HG03139 (cell line): ENCODE data around the gene AKAP13.

Source experiments
- ATAC-seq: cut with Tn5 transposase; IDR thresholded peaks from one replicate; pipeline ENCODE4 v1.9.1; 2021; ENCODE audit not compliant: unreplicated experiment

The AKAP13 gene

GRCh38 chr15:85593809-85594445 is 213.5 kb downstream of the AKAP13 start:
- no peak for ATAC-seq

GRCh38 chr15:85595804-85596536 is 215.6 kb downstream of the AKAP13 start:
- no peak for ATAC-seq

- no peak for ATAC-seq
These were observed 216.9 kb downstream of the AKAP13 start for GRCh38 chr15:85597155-85597815.

- no peak for ATAC-seq
These were observed 217.8 kb downstream of the AKAP13 start for GRCh38 chr15:85598219-85598618.

DNA sequence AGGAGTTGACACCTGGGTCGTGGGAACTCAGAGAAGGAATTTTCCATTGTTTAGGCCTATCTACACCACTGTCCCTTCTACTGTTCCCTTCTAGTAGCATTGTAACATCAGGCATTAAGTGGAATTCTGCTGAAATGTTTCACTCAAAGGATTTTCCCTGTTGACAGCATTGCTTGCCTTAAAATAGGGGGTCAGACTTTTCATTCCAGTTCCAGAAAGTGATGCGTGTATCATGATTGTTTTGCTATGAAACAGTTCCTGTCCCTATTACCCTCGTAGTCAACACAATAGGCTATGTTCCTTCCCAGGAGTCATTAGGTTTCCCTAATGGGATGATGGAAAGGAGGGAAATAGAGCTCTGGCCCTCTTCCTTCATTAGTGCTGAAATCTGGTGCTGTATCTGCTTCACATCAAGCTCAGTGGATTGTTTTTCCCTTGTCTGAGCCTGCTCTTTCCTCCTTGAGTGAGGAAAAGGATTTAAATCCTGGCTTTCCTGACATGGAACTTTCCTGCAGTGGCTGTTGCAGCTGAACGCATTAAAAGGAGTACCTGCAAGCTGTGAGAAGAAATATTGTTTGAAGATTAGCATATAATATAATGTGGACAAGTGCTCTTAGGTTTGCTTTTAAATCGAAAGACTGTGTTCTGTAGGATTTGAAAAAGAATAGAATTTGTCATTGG is 218.5 kb downstream of the AKAP13 start:
- no peak for ATAC-seq

GRCh38 chr15:85600001-85600400 is 219.6 kb downstream of the AKAP13 start:
- ATAC-seq = no peak

DNA sequence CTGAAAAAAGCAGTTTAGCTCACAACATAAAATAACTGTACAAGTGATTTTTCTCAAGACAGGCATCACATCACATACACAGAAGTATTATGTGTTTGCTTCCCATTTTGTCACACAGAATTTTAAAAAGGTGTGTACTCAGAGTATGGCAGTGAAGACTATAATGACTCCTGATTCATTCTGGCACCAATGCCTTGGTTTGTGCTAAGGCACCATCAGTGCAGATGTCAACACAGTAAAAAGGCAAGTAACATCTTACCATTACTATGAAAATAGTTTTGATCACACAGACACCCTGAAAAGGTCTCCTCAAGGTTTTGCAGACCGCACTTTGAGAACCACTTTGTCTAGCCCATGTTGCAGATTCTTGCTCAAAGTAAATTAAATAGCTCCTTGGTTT is 222.8 kb downstream of the AKAP13 start:
- no peak for ATAC-seq

DNA sequence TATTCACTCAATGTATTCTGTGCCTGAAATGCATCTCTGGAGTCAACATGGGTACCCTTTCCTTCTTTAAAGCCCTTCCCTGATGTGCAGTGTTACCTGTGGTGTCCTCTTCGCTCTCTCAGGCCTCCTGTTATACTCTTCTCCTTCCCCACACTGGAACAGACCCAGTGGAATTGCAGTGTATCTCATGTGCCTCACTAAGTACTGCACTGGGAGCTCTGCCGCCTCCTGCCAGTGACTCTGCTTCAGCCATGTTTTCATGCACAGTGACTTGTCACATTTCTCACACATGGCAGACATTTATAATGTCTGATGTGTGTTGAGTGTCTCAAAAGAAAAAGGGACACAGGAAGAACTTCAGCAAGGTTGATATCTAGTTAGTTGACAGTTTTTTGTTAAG is 223.3 kb downstream of the AKAP13 start:
- no peak for ATAC-seq

DNA sequence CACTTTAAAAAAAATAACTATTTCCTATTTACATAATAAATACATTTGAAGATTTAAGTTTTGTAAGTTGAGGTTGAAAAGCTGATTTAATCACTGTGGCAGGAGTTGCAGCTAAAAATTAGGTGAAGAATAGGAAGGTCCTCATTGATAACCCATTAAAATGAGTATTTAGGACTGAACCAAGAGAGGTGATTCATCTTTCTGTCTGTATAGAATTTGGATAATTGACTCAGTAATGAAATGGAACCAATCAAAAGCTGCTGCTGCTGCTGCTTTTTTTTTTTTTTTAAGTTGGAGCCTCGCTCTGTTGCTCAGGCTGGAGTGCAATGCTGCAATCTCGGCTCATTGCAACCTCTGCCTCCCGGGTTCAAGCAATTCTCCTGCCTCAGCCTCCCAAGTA is 223.8 kb downstream of the AKAP13 start:
- no peak for ATAC-seq

DNA sequence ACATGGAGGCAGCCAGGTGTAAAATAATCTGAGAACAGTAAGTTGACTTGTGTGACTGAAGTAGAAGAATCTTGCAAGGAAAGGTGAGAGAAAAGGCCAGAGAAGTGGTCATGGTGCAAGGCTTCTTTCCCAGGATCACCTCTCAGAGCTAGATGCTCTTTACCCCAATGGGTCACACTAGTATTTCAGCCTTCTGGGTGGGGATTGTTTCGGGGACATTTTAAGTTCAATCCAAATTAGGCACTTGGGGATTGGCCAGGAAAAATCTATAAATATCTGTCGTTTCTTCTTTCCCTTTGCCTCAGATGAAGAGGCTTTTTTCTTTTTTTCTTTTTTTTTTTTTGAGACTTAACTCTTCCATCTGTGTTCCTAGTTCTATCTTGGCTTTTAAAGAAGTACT is 226.3 kb downstream of the AKAP13 start:
- ATAC-seq = no peak

- ATAC-seq = no peak
These were observed 226.9 kb downstream of the AKAP13 start for GRCh38 chr15:85607141-85607806.

DNA sequence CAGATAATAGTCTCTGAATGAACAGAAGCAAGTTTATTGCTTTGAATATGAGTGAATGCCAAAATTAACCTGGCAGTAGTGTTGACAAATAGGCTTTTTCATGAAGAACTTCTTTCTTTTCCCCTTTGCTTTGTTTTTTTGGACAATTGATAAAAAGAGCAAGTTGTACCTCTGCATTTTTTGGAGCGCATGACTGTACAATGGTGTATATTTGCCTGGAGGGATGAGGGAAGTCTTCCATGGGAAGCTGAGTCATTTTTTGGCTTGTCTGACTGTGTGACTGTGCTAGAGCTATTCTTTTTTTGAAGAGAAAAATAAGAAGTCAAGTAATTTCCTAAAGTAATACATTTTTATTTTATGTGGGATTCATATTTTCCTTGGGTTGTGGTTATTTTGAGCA is 227.4 kb downstream of the AKAP13 start:
- ATAC-seq = no peak

DNA sequence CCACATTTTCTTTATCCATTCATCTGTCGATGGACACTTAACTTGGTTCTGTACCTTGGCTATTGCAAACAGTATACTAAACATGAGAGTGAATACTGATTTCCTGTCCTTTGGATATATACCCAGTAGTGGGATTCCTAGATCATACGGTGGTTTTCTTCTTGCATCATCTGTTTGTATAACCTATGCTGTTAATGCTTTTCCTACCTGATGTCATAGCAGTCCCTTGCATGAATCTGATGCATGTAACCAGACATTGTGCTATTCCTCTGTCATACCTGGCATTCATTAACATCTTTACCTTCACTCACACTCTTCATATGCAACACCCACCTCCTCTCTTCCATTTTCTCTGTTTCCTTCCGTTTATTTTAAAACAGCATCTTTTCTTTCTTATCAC is 229.1 kb downstream of the AKAP13 start:
- no peak for ATAC-seq

DNA sequence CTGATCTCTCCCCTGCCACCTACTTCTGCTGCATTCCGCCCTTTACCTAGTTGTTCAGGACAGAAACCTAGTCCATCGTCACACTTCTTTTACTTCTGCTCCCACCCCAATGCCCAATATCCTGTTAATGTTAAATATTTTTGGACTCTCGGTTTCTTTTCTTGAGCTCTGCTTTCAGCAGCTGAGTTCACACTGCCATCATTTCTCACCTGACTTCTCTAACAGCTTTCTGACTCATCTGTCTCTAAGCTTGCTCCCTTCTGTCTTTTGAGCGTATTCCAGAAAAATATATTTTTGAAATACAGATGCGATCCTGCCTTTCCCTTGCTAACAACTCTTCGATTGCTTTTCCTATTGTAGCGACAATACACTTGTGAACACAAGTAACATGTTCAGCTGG is 231.0 kb downstream of the AKAP13 start:
- ATAC-seq = no peak

DNA sequence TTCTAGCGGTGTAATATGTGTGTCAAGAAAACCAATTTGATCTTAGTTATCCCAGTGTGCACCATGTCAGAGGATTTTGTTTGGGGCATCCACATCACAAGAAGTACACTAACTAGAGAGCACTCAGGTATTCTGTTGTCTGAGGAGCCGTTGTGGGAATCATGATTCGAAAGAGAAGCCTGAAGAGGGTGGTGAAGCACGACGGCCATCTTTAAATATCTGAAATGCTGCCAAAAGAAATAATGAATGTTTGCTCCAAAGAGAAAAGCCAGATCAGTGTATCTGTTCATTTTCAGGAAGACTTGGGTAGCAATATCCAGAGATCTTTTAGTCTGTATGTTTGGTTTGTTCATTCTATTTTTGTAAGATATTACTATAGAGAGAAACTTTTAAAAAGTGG is 233.7 kb downstream of the AKAP13 start:
- no peak for ATAC-seq

- ATAC-seq = no peak
These were observed 235.5 kb downstream of the AKAP13 start for GRCh38 chr15:85615930-85616329.

GRCh38 chr15:85616549-85617110 is 236.2 kb downstream of the AKAP13 start:
- ATAC-seq = no peak

DNA sequence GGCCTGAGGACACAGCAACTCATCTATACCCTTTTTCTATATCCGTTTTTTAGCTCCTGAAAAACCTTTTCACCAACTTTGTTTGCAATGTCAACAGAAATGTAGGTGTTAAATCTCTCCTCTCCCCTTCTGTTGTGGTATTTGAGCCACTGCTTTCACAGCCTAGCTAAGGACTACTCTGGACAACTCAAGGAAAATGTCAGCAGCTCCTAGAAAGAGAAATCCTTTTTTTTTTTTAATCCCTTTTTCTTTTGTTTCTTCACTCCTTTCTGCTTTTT is 237.8 kb downstream of the AKAP13 start:
- no peak for ATAC-seq

- ATAC-seq = peak; percentile 45
These were observed 238.6 kb downstream of the AKAP13 start for GRCh38 chr15:85618956-85619491.

- no peak for ATAC-seq
These were observed 239.7 kb downstream of the AKAP13 start for GRCh38 chr15:85619992-85620689.
